ENCODE data around the gene LEMD3. TPM values are rescaled to one million over a fixed set of nuclear protein-coding genes. Genes with fewer than 3 reads are reported as not detected.

Gene LEMD3
- total RNA-seq, 1 donor from 2014 or later, result 27.2 TPM

GRCh38 chr12:65188179-65188701 is 18.9 kb downstream of the LEMD3 start:
- H3K4me1 Mint-ChIP-seq (ENCODE audit: unreplicated experiment), result peaks cover under 1% of the 10 kb centered on the region
- no peaks in the 10 kb centered on the region for H3K27me3 Mint-ChIP-seq (ENCODE audit: unreplicated experiment)
- no peaks in the 10 kb centered on the region for H3K9me3 Mint-ChIP-seq (ENCODE audit: unreplicated experiment)
- TF ChIP-seq CTCF (IDR thresholded peaks at IDR 0.05), result no peak
- H3K27ac Mint-ChIP-seq (ENCODE audit: unreplicated experiment), result no peak overlapping the region
- no peak for DNase-seq (ENCODE audit: extremely low spot score, unreplicated experiment)
- H3K4me3 Mint-ChIP-seq (ENCODE audit: unreplicated experiment), result no peak overlapping the region
- H3K36me3 Mint-ChIP-seq (ENCODE audit: unreplicated experiment), result peaks cover 2% of the 10 kb centered on the region

GRCh38 chr12:65189028-65189718 is 19.8 kb downstream of the LEMD3 start:
- Mint-ChIP-seq H3K4me1 (ENCODE audit: unreplicated experiment) (peaks cover 2% of the 10 kb centered on the region), H3K4me3 (ENCODE audit: unreplicated experiment) (no peak overlapping the region), H3K9me3 (ENCODE audit: unreplicated experiment) (no peaks in the 10 kb centered on the region), H3K27me3 (ENCODE audit: unreplicated experiment) (no peaks in the 10 kb centered on the region), H3K36me3 (ENCODE audit: unreplicated experiment) (peaks cover 2% of the 10 kb centered on the region), H3K27ac (ENCODE audit: unreplicated experiment) (no peak overlapping the region)
- TF ChIP-seq CTCF (IDR thresholded peaks at IDR 0.05), result no peak
- DNase-seq (ENCODE audit: extremely low spot score, unreplicated experiment), result no peak

DNA sequence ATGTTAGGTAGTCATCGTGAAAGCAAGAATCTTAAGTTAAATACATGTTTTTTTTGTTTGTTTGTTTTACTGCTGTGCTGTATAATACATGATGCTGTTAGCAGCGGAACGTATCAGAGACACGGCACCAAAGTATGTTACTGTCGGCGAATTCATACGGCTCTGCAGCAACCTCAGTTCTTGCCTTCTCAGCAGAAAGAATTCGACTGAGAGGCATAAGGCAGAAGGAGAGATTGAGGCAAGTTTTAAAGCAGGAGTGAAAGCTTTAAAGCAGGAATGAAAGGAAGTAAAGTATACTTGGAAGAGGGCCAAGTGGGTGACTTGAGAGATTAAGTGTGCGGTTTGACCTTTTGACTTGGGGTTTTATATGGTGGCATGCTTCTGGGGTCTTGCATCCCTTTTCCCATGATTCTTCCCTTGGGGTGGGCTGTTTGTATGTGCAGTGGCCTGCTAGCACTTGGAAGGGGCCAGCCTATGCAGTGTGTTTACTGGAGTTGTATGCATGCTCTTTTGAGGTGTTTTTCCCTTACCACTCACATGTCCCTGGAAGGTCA is 23.7 kb downstream of the LEMD3 start:
- Mint-ChIP-seq H3K27ac (ENCODE audit: unreplicated experiment) (no peak overlapping the region), H3K4me3 (ENCODE audit: unreplicated experiment) (no peak overlapping the region), H3K27me3 (ENCODE audit: unreplicated experiment) (no peaks in the 10 kb centered on the region), H3K36me3 (ENCODE audit: unreplicated experiment) (peaks cover 12% of the 10 kb centered on the region), H3K9me3 (ENCODE audit: unreplicated experiment) (peaks cover 14% of the 10 kb centered on the region), H3K4me1 (ENCODE audit: unreplicated experiment) (peaks cover 4% of the 10 kb centered on the region)
- no peak for TF ChIP-seq CTCF (IDR thresholded peaks at IDR 0.05)
- no peak for DNase-seq (ENCODE audit: extremely low spot score, unreplicated experiment)

- TF ChIP-seq CTCF (IDR thresholded peaks at IDR 0.05), result no peak
- Mint-ChIP-seq H3K4me1 (ENCODE audit: unreplicated experiment) (peaks cover 4% of the 10 kb centered on the region), H3K27ac (ENCODE audit: unreplicated experiment) (no peak overlapping the region), H3K9me3 (ENCODE audit: unreplicated experiment) (peaks cover 14% of the 10 kb centered on the region), H3K4me3 (ENCODE audit: unreplicated experiment) (no peak overlapping the region), H3K27me3 (ENCODE audit: unreplicated experiment) (no peaks in the 10 kb centered on the region), H3K36me3 (ENCODE audit: unreplicated experiment) (peaks cover 12% of the 10 kb centered on the region)
- DNase-seq (ENCODE audit: extremely low spot score, unreplicated experiment), result no peak
Measured at GRCh38 chr12:65194949-65195348, 25.6 kb downstream of the LEMD3 start.

DNA sequence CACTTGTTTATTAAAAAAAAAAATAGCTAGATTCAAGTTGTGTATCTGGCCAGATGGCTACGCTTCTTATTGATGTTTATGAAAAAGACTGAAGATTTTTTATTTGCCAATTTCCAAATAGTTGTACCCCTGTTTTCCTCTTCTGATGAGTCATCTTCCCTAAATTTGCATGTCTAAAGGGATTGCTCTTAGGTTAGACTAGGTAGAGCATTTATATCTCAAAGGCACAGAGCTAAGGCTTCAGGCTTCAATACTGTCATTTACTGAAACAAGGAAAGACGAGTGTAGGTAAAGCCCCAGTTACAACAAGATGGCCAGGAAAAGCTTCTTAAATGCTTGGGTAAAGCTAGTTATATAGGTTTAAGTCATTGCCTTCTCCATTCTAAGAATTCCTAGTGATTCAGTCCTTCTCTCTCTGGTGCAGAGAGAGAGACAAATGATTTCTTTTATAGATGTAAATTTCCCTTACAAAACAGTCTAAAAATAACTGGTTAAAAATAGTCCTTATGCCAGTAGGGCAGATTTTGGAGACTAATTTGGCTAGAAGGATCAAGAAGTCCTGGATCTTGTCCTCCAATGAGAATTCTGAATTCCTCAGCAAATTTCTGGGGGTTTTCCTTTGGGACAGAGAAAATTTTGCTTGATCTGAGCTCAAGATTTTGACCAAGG is 26.1 kb downstream of the LEMD3 start:
- no peak for DNase-seq (ENCODE audit: extremely low spot score, unreplicated experiment)
- no peak overlapping the region for H3K27ac Mint-ChIP-seq (ENCODE audit: unreplicated experiment)
- H3K4me1 Mint-ChIP-seq (ENCODE audit: unreplicated experiment), result peaks cover 4% of the 10 kb centered on the region
- no peak for TF ChIP-seq CTCF (IDR thresholded peaks at IDR 0.05)
- H3K27me3 Mint-ChIP-seq (ENCODE audit: unreplicated experiment), result no peaks in the 10 kb centered on the region
- no peak overlapping the region for H3K4me3 Mint-ChIP-seq (ENCODE audit: unreplicated experiment)
- H3K36me3 Mint-ChIP-seq (ENCODE audit: unreplicated experiment), result peaks cover 16% of the 10 kb centered on the region
- H3K9me3 Mint-ChIP-seq (ENCODE audit: unreplicated experiment), result peaks cover 14% of the 10 kb centered on the region
